ENCODE data around the gene ALDH16A1. TPM values are rescaled to one million over a fixed set of nuclear protein-coding genes. Genes with fewer than 3 reads are reported as not detected.
A peak's percentile ranks its signal among the peaks of the same experiment; 100 is the strongest.

Gene ALDH16A1
- total RNA-seq, 4 donors from 2014 or later: 33.8 to 53.6 (median 49.1) TPM

- Histone ChIP-seq H3K9me3 (no peaks in the 10 kb centered on the region), H3K4me3 (no peak overlapping the region), H3K4me1 (peaks cover 0 to 14% (median 3%) of the 10 kb centered on the region in 4 donors), H3K27ac (no peak overlapping the region), H3K27me3 (no peaks in the 10 kb centered on the region), H3K36me3 (peaks cover 0 to 21% (median 0%) of the 10 kb centered on the region in 3 donors)
- TF ChIP-seq POLR2A (IDR thresholded peaks at IDR 0.05): no peak
- TF ChIP-seq, protein P1, sequence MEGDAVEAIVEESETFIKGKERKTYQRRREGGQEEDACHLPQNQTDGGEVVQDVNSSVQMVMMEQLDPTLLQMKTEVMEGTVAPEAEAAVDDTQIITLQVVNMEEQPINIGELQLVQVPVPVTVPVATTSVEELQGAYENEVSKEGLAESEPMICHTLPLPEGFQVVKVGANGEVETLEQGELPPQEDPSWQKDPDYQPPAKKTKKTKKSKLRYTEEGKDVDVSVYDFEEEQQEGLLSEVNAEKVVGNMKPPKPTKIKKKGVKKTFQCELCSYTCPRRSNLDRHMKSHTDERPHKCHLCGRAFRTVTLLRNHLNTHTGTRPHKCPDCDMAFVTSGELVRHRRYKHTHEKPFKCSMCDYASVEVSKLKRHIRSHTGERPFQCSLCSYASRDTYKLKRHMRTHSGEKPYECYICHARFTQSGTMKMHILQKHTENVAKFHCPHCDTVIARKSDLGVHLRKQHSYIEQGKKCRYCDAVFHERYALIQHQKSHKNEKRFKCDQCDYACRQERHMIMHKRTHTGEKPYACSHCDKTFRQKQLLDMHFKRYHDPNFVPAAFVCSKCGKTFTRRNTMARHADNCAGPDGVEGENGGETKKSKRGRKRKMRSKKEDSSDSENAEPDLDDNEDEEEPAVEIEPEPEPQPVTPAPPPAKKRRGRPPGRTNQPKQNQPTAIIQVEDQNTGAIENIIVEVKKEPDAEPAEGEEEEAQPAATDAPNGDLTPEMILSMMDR (IDR thresholded peaks at IDR 0.05): no peak
- DNase-seq: no peak
These were observed 5.3 kb upstream of the ALDH16A1 start for GRCh38 chr19:49447485-49448431.

DNA sequence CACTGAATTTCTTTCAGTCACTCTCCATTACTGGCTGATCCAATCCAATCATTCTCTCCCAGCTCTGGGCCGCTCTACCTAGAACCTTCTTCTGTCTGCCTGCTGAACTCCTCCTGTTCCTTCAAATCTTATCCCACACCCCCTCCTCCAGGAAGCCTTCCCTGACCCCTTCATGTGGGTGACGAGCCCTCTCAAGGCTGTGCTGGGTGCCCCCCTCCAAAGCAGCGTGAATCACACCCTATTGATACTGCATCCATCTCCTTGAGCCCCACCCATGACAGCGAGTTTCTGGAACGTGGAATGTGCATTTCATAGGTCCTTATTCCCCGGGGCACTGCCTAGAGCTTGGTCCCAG lies 4.6 kb upstream of the ALDH16A1 start:
- Histone ChIP-seq H3K27ac (no peak overlapping the region), H3K4me1 (peaks cover 0 to 10% (median 3%) of the 10 kb centered on the region in 4 donors), H3K4me3 (no peak overlapping the region), H3K27me3 (no peaks in the 10 kb centered on the region), H3K9me3 (no peaks in the 10 kb centered on the region), H3K36me3 (peaks cover 0 to 21% (median 0%) of the 10 kb centered on the region in 3 donors)
- TF ChIP-seq, protein P1 (IDR thresholded peaks at IDR 0.05): no peak
- no peak for TF ChIP-seq POLR2A (IDR thresholded peaks at IDR 0.05)
- no peak for DNase-seq

DNA sequence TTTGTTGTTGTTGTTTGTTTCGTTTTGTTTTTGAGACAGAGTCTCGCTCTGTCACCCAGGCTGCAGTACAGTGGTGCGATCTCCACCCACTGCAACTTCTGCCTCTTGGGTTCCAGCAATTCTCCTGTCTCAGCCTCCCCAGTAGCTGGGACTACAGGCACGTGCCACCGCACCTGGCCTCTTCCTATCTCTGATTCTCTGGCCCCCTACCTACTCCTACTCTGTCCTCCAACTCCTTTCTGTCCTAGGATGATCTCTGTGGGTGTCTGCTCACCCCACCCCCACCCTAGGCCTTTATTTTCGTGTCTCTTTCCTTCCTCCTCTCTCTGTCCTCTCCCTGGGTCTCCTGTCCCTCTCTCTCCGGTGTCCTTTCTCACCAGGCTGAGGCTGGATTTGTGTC lies 2.6 kb upstream of the ALDH16A1 start:
- H3K9me3 ChIP-seq: no peaks in the 10 kb centered on the region
- peaks cover 0 to 21% (median 0%) of the 10 kb centered on the region in 3 donors for H3K36me3 ChIP-seq
- H3K27me3 ChIP-seq: no peaks in the 10 kb centered on the region
- H3K4me1 ChIP-seq: peaks cover 3 to 21% (median 13%) of the 10 kb centered on the region in 4 donors
- H3K4me3 ChIP-seq: peak overlapping the region in 1 of 4 donors; percentile 98
- peak overlapping the region in 1 of 4 donors; percentile 25 for H3K27ac ChIP-seq
- TF ChIP-seq, protein P1 (IDR thresholded peaks at IDR 0.05): no peak
- TF ChIP-seq POLR2A (IDR thresholded peaks at IDR 0.05): no peak
- no peak for DNase-seq

- Histone ChIP-seq H3K9me3 (no peaks in the 10 kb centered on the region), H3K36me3 (peaks cover 0 to 18% (median 0%) of the 10 kb centered on the region in 3 donors), H3K4me1 (peaks cover 3 to 21% (median 13%) of the 10 kb centered on the region in 4 donors), H3K4me3 (peak within 1 kb of the TSS; percentile 72 to 98 (median 81)), H3K27ac (peak within 1 kb of the TSS; percentile 95 to 99 (median 98)), H3K27me3 (no peaks in the 10 kb centered on the region)
- peak; percentile 94 to 99 (median 99) for DNase-seq
- TF ChIP-seq, protein P1 (IDR thresholded peaks at IDR 0.05): peak in 3 of 6 experiments; percentile 33 to 42 (median 36)
- peak; percentile 41 to 48 for TF ChIP-seq POLR2A (IDR thresholded peaks at IDR 0.05)
These were observed 1.4 kb upstream of the ALDH16A1 start, which contains the start of gene PIH1D1 for GRCh38 chr19:49451430-49452181. Gene PIH1D1 (minus strand): TSS chr19:49451814. CDS start chr19:49451574, 240 bp downstream.

DNA sequence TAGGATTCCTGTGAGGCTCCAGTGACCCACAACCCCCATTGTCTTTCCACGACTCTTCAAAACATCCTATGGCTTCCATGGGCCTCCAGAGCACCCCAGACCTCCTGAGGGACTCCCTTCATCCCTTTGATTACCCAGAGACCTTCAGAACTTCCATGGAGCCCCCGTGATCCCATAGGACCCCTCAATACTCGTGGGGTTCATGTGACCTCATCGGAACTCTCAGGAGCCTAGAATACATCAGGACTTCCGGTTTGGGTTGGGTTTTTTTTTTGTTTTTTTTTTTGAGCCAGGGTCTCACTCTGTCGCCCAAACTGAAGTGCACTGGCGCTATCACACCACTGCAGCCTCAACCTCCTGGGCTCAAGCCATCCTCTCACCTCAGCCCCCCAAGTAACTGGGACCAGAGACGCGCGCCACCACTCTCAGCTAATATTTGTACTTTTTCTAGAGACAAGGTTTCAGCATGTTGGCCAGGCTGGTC lies 774 bp downstream of the ALDH16A1 start:
- H3K36me3 ChIP-seq: peaks cover 0 to 10% (median 0%) of the 10 kb centered on the region in 3 donors
- peak overlapping the region; percentile 55 to 86 (median 60) for H3K4me3 ChIP-seq
- H3K27me3 ChIP-seq: no peaks in the 10 kb centered on the region
- H3K27ac ChIP-seq: peak overlapping the region; percentile 95 to 99 (median 98)
- TF ChIP-seq, protein P1 (IDR thresholded peaks at IDR 0.05): no peak
- TF ChIP-seq POLR2A (IDR thresholded peaks at IDR 0.05): no peak
- DNase-seq: no peak
- no peaks in the 10 kb centered on the region for H3K9me3 ChIP-seq
- H3K4me1 ChIP-seq: peaks cover 3 to 33% (median 13%) of the 10 kb centered on the region in 4 donors
